Activated CD4-positive, CD25-positive, alpha-beta regulatory T cell treated with anti-CD3 and anti-CD28 coated beads, Interleukin-2, amount 50 U/mL, for 72 hours (primary cell): ENCODE measurements around the gene BTF3.
A peak's percentile ranks its signal among the peaks of the same experiment; 100 is the strongest.
"Not testable (repeated sequence)": the region's sequence is repeated elsewhere in the genome, so short reads cannot be mapped to it uniquely, and the experiment has no call there.

ENCODE experiments used
- DNase-seq: peaks from one replicate; pipeline ENCODE4 v3.0.0; 2021

The BTF3 gene

GRCh38 chr5:73486119-73486899 is 11.9 kb upstream of the BTF3 start:
- no peak for DNase-seq

GRCh38 chr5:73487257-73487656 is 11.0 kb upstream of the BTF3 start:
- not testable (repeated sequence) for DNase-seq

- DNase-seq, result no peak
Measured at GRCh38 chr5:73487815-73488214, 10.4 kb upstream of the BTF3 start.

- no peak for DNase-seq
Measured at GRCh38 chr5:73488806-73489205, 9.4 kb upstream of the BTF3 start.

GRCh38 chr5:73490088-73490487 is 8.2 kb upstream of the BTF3 start:
- no peak for DNase-seq

- DNase-seq, result no peak
Measured at GRCh38 chr5:73491155-73491554, 7.1 kb upstream of the BTF3 start.

- no peak for DNase-seq
Measured at GRCh38 chr5:73493421-73493820, 4.8 kb upstream of the BTF3 start.

- DNase-seq, result no peak
Measured at GRCh38 chr5:73494721-73495120, 3.5 kb upstream of the BTF3 start.

- no peak for DNase-seq
Measured at GRCh38 chr5:73495772-73496335, 2.4 kb upstream of the BTF3 start.

- no peak for DNase-seq
Measured at GRCh38 chr5:73496984-73497457, 1.2 kb upstream of the BTF3 start.

GRCh38 chr5:73497497-73498056 is 665 bp upstream of the BTF3 start:
- DNase-seq, result no peak

- DNase-seq, result no peak
Measured at GRCh38 chr5:73499187-73499586, 945 bp downstream of the BTF3 start.

- DNase-seq, result no peak
Measured at GRCh38 chr5:73499756-73500155, 1.5 kb downstream of the BTF3 start.

GRCh38 chr5:73501406-73501805 is 3.2 kb downstream of the BTF3 start:
- DNase-seq, result no peak

GRCh38 chr5:73506459-73506955 is 8.3 kb downstream of the BTF3 start:
- no peak for DNase-seq

GRCh38 chr5:73507062-73507461 is 8.8 kb downstream of the BTF3 start:
- DNase-seq, result no peak

- DNase-seq, result not testable (repeated sequence)
Measured at GRCh38 chr5:73508521-73508920, 10.3 kb downstream of the BTF3 start.

- DNase-seq, result no peak
Measured at GRCh38 chr5:73513996-73514395, 15.8 kb downstream of the BTF3 start.

GRCh38 chr5:73514418-73514817 is 16.2 kb downstream of the BTF3 start:
- DNase-seq, result no peak

GRCh38 chr5:73515232-73515631 is 17.0 kb downstream of the BTF3 start:
- DNase-seq, result no peak

GRCh38 chr5:73519531-73520283 is 21.5 kb downstream of the BTF3 start:
- peak; percentile 52 for DNase-seq

- DNase-seq, result no peak
Measured at GRCh38 chr5:73522989-73523388, 24.7 kb downstream of the BTF3 start.

GRCh38 chr5:73523861-73524260 is 25.6 kb downstream of the BTF3 start:
- DNase-seq, result no peak
